Keratinocyte (primary cell): Measurements from ENCODE around the gene TNXB.
"Not testable (repeated sequence)": the region's sequence is repeated elsewhere in the genome, so short reads cannot be mapped to it uniquely, and the experiment has no call there.

Experiments used
- CTCF ChIP-seq, 3 experiments: IDR thresholded peaks in 1 of 3; conservative IDR thresholded peaks in 1 of 3; optimal IDR thresholded peaks in 1 of 3; 2 replicates in 2 of 3; 3 replicates in 1 of 3; pipeline versions ENCODE3 to v1.5.1; 2011; ENCODE audit warnings: low read length in 3 of 3, mild to moderate bottlenecking in 3 of 3, moderate library complexity in 2 of 3, control low read depth in 1 of 3, inconsistent platforms in 1 of 3; ENCODE audit not compliant: insufficient read depth in 2 of 3; ENCODE audit errors: extremely low read depth in 1 of 3
- EZH2 ChIP-seq: IDR thresholded peaks from one replicate; pipeline ENCODE4 v1.6.1; 2012; ENCODE audit warnings: inconsistent platforms, mild to moderate bottlenecking, low read length, moderate library complexity

GRCh38 chr6:32005991-32006529, 103.1 kb downstream of the TNXB start:
- not testable (repeated sequence) for TF ChIP-seq CTCF (optimal IDR thresholded peaks at IDR 0.05 in 1 of 3, IDR thresholded peaks at IDR 0.05 in 1 of 3, conservative IDR thresholded peaks at IDR 0.05 in 1 of 3; ENCODE audit: extremely low read depth in 1 of 3, insufficient read depth in 2 of 3, low read length in 3 of 3); EZH2
